Smooth muscle cell (in vitro differentiated cells): ENCODE data around the gene DNAJB11. TPM values are rescaled to one million over a fixed set of nuclear protein-coding genes. Genes with fewer than 3 reads are reported as not detected.
A peak's percentile ranks its signal among the peaks of the same experiment; 100 is the strongest.

Experiments used
- DNase-seq: peaks from one replicate; lab custom pipeline; 2025; ENCODE audit not compliant: unreplicated experiment; lab: John Stamatoyannopoulos, UW
- H2AFZ ChIP-seq: fragments of 200-600 bp; sonication (generic); 2 replicates; pipeline ENCODE4 v1.6.0; 2016; ENCODE audit warnings: antibody characterized with exemption, low read depth, mild to moderate bottlenecking
- H3F3A ChIP-seq: fragments of 200-600 bp; sonication (generic); 2 replicates; pipeline ENCODE4 v1.6.0; 2017; ENCODE audit warnings: antibody characterized with exemption, low read depth
- H3K27ac ChIP-seq: fragments of 200-600 bp; sonication (generic); 2 replicates; pipeline ENCODE4 v1.5.1; 2016; ENCODE audit warnings: low read depth, mild to moderate bottlenecking
- H3K27me3 ChIP-seq: fragments of 200-600 bp; sonication (generic); 2 replicates; pipeline ENCODE4 v1.6.1; 2016; ENCODE audit warnings: low read depth, mild to moderate bottlenecking
- H3K36me3 ChIP-seq: fragments of 200-600 bp; sonication (generic); 2 replicates; pipeline ENCODE4 v1.5.1; 2016; ENCODE audit warnings: low read depth
- H3K4me1 ChIP-seq: fragments of 200-600 bp; sonication (generic); 2 replicates; pipeline ENCODE4 v1.5.1; 2016; ENCODE audit warnings: low read depth
- H3K4me2 ChIP-seq: fragments of 200-600 bp; sonication (generic); 2 replicates; pipeline ENCODE4 v1.6.0; 2016; ENCODE audit warnings: mild to moderate bottlenecking
- H3K4me3 ChIP-seq: fragments of 200-600 bp; sonication (generic); 2 replicates; pipeline ENCODE4 v1.5.1; 2016; ENCODE audit warnings: mild to moderate bottlenecking
- H3K79me2 ChIP-seq: fragments of 200-600 bp; sonication (generic); 2 replicates; pipeline ENCODE4 v1.6.0; 2016; ENCODE audit warnings: low read depth, mild to moderate bottlenecking
- H3K9ac ChIP-seq: fragments of 200-600 bp; sonication (generic); 2 replicates; pipeline ENCODE4 v1.6.0; 2016; ENCODE audit warnings: low read depth
- H3K9me3 ChIP-seq: fragments of 200-600 bp; sonication (generic); replicated peaks from 2 replicates; pipeline ENCODE4 v1.5.1; 2016; ENCODE audit warnings: low read depth
- H4K20me1 ChIP-seq: fragments of 200-600 bp; sonication (generic); 2 replicates; pipeline ENCODE4 v1.6.0; 2016; ENCODE audit warnings: low read depth
- WGBS: methylation state at CpG from one replicate; pipeline ENCODE4 v1.1.7; 2016; ENCODE audit warnings: low lambda C conversion rate; 5-methylcytosine and 5-hydroxymethylcytosine counted together
- polyA plus RNA-seq: library from polyadenylated mRNA; unstranded; fragments of >200 nt; fragmentation: Nextera tagmentation; extraction: Ambion mirVana; gene quantifications from 2 replicates; pipeline ENCODE4 v1.2.1, GENCODE V29; 2016
- total RNA-seq: library from RNA; depleted of rRNA; stranded (reverse); fragments of >200 nt; gene quantifications from 2 replicates; pipeline ENCODE4 v1.2.3, GENCODE V29; 2014
- TF ChIP-seq, protein P1 (sequence below): fragments of 200-600 bp; sonication (generic); IDR thresholded peaks from 2 replicates; pipeline ENCODE4 v1.5.1; 2017; ENCODE audit warnings: borderline replicate concordance, mild to moderate bottlenecking, antibody characterized with exemption; ENCODE audit not compliant: insufficient read depth, poor library complexity, severe bottlenecking

Gene DNAJB11
- total and polyA plus RNA-seq, 2 experiments from 2014 or later: 103 to 136 TPM

DNA sequence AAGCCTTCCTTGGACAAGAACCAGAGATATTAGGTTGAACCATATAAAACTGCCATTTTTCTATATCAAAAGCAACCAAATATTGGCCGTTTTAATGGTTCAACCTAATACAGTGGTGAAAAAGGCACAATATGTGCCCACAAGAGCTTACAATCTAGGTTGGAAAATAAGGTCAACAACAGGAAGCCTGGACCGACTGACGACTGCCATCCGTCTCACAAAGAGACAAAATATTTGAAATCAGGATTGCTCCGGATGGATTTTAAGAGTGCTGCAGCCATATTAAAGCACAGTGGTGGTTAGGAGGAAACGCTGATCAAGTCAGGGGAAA is 43.7 kb downstream of the DNAJB11 start:
- Histone ChIP-seq H3K9me3 (no peaks in the 10 kb centered on the region), H3K36me3 (no peaks in the 10 kb centered on the region), H3K4me2 (no peak overlapping the region), H2AFZ (no peak overlapping the region), H3K27me3 (peaks cover 15% of the 10 kb centered on the region), H3K79me2 (no peaks in the 10 kb centered on the region), H3K27ac (no peak overlapping the region), H4K20me1 (no peaks in the 10 kb centered on the region), H3K4me3 (no peak overlapping the region), H3K4me1 (no peaks in the 10 kb centered on the region), H3F3A (no peaks in the 10 kb centered on the region), H3K9ac (no peak overlapping the region)
- WGBS: 79% methylated on average over 6 of the region's 6 CpGs
- TF ChIP-seq, protein P1, sequence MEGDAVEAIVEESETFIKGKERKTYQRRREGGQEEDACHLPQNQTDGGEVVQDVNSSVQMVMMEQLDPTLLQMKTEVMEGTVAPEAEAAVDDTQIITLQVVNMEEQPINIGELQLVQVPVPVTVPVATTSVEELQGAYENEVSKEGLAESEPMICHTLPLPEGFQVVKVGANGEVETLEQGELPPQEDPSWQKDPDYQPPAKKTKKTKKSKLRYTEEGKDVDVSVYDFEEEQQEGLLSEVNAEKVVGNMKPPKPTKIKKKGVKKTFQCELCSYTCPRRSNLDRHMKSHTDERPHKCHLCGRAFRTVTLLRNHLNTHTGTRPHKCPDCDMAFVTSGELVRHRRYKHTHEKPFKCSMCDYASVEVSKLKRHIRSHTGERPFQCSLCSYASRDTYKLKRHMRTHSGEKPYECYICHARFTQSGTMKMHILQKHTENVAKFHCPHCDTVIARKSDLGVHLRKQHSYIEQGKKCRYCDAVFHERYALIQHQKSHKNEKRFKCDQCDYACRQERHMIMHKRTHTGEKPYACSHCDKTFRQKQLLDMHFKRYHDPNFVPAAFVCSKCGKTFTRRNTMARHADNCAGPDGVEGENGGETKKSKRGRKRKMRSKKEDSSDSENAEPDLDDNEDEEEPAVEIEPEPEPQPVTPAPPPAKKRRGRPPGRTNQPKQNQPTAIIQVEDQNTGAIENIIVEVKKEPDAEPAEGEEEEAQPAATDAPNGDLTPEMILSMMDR: no peak
- no peak for DNase-seq

DNA sequence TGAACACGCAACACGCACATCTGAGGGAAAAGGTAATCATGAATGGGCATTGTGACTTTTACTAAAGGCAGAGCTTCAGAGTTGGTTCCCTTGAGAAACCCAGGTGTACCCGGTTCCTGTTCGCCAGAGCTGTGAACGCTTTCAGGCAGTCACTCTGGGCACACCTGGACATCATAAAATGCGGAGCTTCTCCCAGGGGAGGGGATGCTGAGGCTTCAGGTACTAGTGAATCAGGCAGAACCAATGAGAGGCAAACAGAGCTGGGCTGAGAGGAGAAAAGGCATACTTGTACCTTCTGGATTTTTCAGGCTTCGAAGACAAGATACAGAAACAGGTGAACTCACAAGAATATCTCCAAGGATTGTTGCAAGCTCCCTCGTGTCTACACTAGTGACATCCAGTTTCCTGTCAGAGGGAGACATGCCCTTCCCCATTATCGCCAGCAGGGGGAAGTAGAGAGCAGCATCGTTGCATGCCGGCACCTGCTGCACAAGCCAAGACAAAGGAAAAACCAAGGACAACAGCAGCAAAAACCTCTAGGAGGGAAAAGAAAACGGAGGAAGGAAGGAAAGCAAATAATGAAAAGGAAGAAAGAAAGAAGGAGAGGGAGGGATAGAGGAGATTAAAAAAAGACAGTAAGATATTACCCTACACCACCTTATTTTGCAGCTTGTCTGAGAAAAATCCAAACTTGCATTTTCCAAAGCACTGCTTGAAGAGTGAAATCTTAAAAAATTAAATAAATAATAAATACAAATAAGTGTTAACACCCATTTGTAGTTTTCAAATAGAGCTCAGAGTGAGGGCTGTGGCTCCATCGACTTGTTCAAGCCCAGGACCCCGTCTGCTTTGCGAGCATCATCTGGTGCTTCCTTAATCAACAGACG is 44.3 kb downstream of the DNAJB11 start:
- H2AFZ ChIP-seq: no peak overlapping the region
- 36% methylated on average over 16 of the region's 16 CpGs for WGBS
- DNase-seq: peak; percentile 16

DNA sequence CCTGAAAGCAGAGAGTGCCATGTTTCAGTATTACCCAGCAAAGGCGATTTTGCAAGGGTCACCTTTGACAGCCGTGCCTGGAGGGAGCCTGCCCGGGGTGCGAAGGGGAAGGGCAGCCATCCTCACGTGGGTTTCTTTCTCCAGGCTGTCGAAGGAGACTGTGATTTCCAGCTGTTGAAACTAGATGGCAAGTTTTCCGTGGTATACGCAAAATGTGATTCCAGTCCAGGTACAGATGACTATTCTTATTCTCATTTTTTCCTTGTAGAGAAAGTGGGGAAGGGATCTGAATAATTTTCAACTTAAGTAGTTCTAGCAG is 45.7 kb downstream of the DNAJB11 start:
- Histone ChIP-seq H3K4me3 (no peak overlapping the region), H3K4me2 (no peak overlapping the region), H3K27ac (no peak overlapping the region), H3K9me3 (no peaks in the 10 kb centered on the region), H3K9ac (no peak overlapping the region), H3K36me3 (no peaks in the 10 kb centered on the region), H3K4me1 (no peaks in the 10 kb centered on the region), H2AFZ (no peak overlapping the region), H3K27me3 (peaks cover 15% of the 10 kb centered on the region), H4K20me1 (no peaks in the 10 kb centered on the region), H3F3A (no peaks in the 10 kb centered on the region), H3K79me2 (no peaks in the 10 kb centered on the region)
- DNase-seq: no peak
- TF ChIP-seq, protein P1: no peak
- WGBS: 94% methylated on average over 8 of the region's 8 CpGs

More for the DNA sequence above, 44.3 kb downstream of the DNAJB11 start:
- Histone ChIP-seq H3K27me3 (peaks cover 15% of the 10 kb centered on the region), H3K27ac (no peak overlapping the region), H3K79me2 (no peaks in the 10 kb centered on the region), H3K4me1 (no peaks in the 10 kb centered on the region), H3K9me3 (no peaks in the 10 kb centered on the region), H3K4me3 (no peak overlapping the region), H4K20me1 (no peaks in the 10 kb centered on the region), H3K4me2 (no peak overlapping the region), H3F3A (no peaks in the 10 kb centered on the region), H3K9ac (no peak overlapping the region), H3K36me3 (no peaks in the 10 kb centered on the region)
- TF ChIP-seq, protein P1: peak; percentile 96
